H1 (cell line): ENCODE results near the gene POLR3A. TPM values are rescaled to one million over a fixed set of nuclear protein-coding genes. Genes with fewer than 3 reads are reported as not detected.

Experiments
- CTCF ChIA-PET: fragments of 300-600 bp; sonication (Branson Sonifier 250); formaldehyde crosslinking; loops from one replicate; lab custom pipeline; 2021; ENCODE audit not compliant: partially characterized antibody; lab: Charles Lee
- POLR2A ChIA-PET: fragments of 300-600 bp; sonication (Branson Sonifier 250); formaldehyde crosslinking; loops from one replicate; lab custom pipeline; 2021; ENCODE audit warnings: inconsistent platforms; ENCODE audit not compliant: partially characterized antibody; lab: Charles Lee
- DNase-seq, 2 experiments: peaks; one replicate each; pipeline versions ENCODE4 v3.0.0 to v3.0.0-alpha.2; 2010 to 2022; ENCODE audit warnings: low spot score in 2 of 2, low read depth in 1 of 2, mixed read lengths in 1 of 2
- FAIRE-seq: peaks from 2 replicates; lab custom pipeline; 2011; peaks lifted over from hg19 to GRCh38; lab: Jason Lieb, UNC
- H2AFZ ChIP-seq: 2 replicates; pipeline ENCODE4 v1.8.1; 2012; ENCODE audit warnings: low read length, inconsistent platforms
- H2AK5ac ChIP-seq: 2 replicates; pipeline ENCODE4 v1.6.1; 2013; ENCODE audit warnings: low read depth, low read length
- H2BK120ac ChIP-seq: replicated peaks from 2 replicates; pipeline ENCODE3; 2013; ENCODE audit warnings: low read depth, low read length, inconsistent platforms
- H2BK12ac ChIP-seq: 2 replicates; pipeline ENCODE4 v1.6.1; 2013; ENCODE audit warnings: low read depth, low read length
- H2BK15ac ChIP-seq: 2 replicates; pipeline ENCODE4 v1.6.1; 2013; ENCODE audit warnings: low read length
- H2BK20ac ChIP-seq: 2 replicates; pipeline ENCODE4 v1.6.1; 2013; ENCODE audit warnings: low read length
- H2BK5ac ChIP-seq: 2 replicates; pipeline ENCODE4 v1.6.1; 2013; ENCODE audit warnings: low read depth, low read length
- H3K14ac ChIP-seq: 2 replicates; pipeline ENCODE4 v1.6.1; 2013; ENCODE audit warnings: inconsistent platforms; ENCODE audit not compliant: insufficient read length
- H3K18ac ChIP-seq: 2 replicates; pipeline ENCODE4 v1.6.1; 2013; ENCODE audit warnings: low read length; ENCODE audit errors: extremely low read depth
- H3K23ac ChIP-seq: 2 replicates; pipeline ENCODE4 v1.6.1; 2013; ENCODE audit warnings: inconsistent platforms; ENCODE audit not compliant: insufficient read length
- H3K23me2 ChIP-seq: 2 replicates; pipeline ENCODE4 v1.6.1; 2013; ENCODE audit warnings: low read depth, low read length
- H3K27ac ChIP-seq: 2 replicates; pipeline ENCODE4 v1.6.1; 2011; ENCODE audit warnings: low read depth, low read length, inconsistent platforms
- H3K27me3 ChIP-seq, 4 experiments: replicated peaks in 1 of 4; 1 replicate in 1 of 4; 2 replicates in 3 of 4; pipeline versions ENCODE4 v1.6.1 to v1.8.1; 2011 to 2013; ENCODE audit warnings: low read length in 3 of 4, mild to moderate bottlenecking in 3 of 4, inconsistent platforms in 2 of 4, mixed read lengths in 2 of 4, moderate library complexity in 1 of 4; ENCODE audit not compliant: control insufficient read depth in 3 of 4, insufficient read depth in 3 of 4; ENCODE audit errors: extremely low read depth in 1 of 4
- H3K36me3 ChIP-seq, 4 experiments: 2 replicates each; pipeline versions ENCODE4 v1.6.1 to v1.8.1; 2011 to 2013; ENCODE audit warnings: mild to moderate bottlenecking in 4 of 4, low read length in 3 of 4, moderate library complexity in 2 of 4, control low read depth in 1 of 4, inconsistent platforms in 1 of 4; ENCODE audit not compliant: insufficient read depth in 4 of 4, control insufficient read depth in 2 of 4
- H3K4ac ChIP-seq: replicated peaks from 2 replicates; pipeline ENCODE3; 2013; ENCODE audit warnings: low read length, low read depth, mixed read lengths, inconsistent platforms; ENCODE audit not compliant: insufficient read length
- H3K4me1 ChIP-seq, 4 experiments: replicated peaks in 1 of 4; 1 replicate in 1 of 4; 2 replicates in 3 of 4; pipeline versions ENCODE4 v1.6.1 to v1.8.1; 2011 to 2013; ENCODE audit warnings: low read length in 3 of 4, inconsistent platforms in 2 of 4, mixed read lengths in 1 of 4; ENCODE audit not compliant: insufficient read depth in 4 of 4, control insufficient read depth in 3 of 4
- H3K4me2 ChIP-seq, 2 experiments: 2 replicates each; pipeline versions ENCODE4 v1.6.1 to v1.8.1; 2011 to 2013; ENCODE audit warnings: low read depth in 2 of 2, low read length in 2 of 2, control low read depth in 1 of 2, inconsistent platforms in 1 of 2, mild to moderate bottlenecking in 1 of 2; ENCODE audit not compliant: insufficient read depth in 1 of 2
- H3K4me3 ChIP-seq, 4 experiments: fragments of 200-600, 300-600 bp in 1 of 4; sonication (generic), shearing (Covaris generic), sonication (Bioruptor Twin) in 1 of 4; 2 replicates each; pipeline versions ENCODE4 v1.5.1 to v1.8.1; 2011 to 2016; ENCODE audit warnings: low read length in 4 of 4, low read depth in 3 of 4, control low read depth in 2 of 4, inconsistent platforms in 2 of 4, mild to moderate bottlenecking in 2 of 4, mixed read lengths in 1 of 4, moderate library complexity in 1 of 4; ENCODE audit not compliant: insufficient read depth in 2 of 4; ENCODE audit errors: extremely low read depth in 1 of 4
- H3K56ac ChIP-seq: replicated peaks from 2 replicates; pipeline ENCODE3; 2013; ENCODE audit warnings: low read depth, mild to moderate bottlenecking, mixed read lengths, low read length, inconsistent platforms; ENCODE audit not compliant: insufficient read length
- H3K79me1 ChIP-seq: 2 replicates; pipeline ENCODE4 v1.6.1; 2013; ENCODE audit warnings: low read depth, low read length, control low read depth
- H3K79me2 ChIP-seq, 2 experiments: 2 replicates each; pipeline versions ENCODE4 v1.6.1 to v1.8.1; 2012 to 2013; ENCODE audit warnings: low read length in 2 of 2, mild to moderate bottlenecking in 2 of 2, inconsistent platforms in 1 of 2; ENCODE audit not compliant: insufficient read depth in 2 of 2, control insufficient read depth in 1 of 2
- H3K9ac ChIP-seq, 4 experiments: replicated peaks in 1 of 4; 1 replicate in 1 of 4; 2 replicates in 3 of 4; pipeline versions ENCODE4 v1.6.1 to v1.8.1; 2011 to 2013; ENCODE audit warnings: low read depth in 3 of 4, low read length in 3 of 4, control low read depth in 2 of 4, mild to moderate bottlenecking in 2 of 4, moderate library complexity in 2 of 4, inconsistent platforms in 1 of 4; ENCODE audit errors: extremely low read depth in 1 of 4
- H3K9me3 ChIP-seq, 2 experiments: 2 replicates each; pipeline versions ENCODE4 v1.6.1 to v1.8.1; 2012 to 2013; ENCODE audit warnings: mild to moderate bottlenecking in 2 of 2, moderate library complexity in 2 of 2, control low read depth in 1 of 2, inconsistent platforms in 1 of 2, low read depth in 1 of 2, low read length in 1 of 2, mixed read lengths in 1 of 2; ENCODE audit not compliant: insufficient read depth in 2 of 2
- H4K20me1 ChIP-seq, 2 experiments: replicated peaks in 1 of 2; 2 replicates each; pipeline versions ENCODE3 to v1.8.1; 2011 to 2013; ENCODE audit warnings: inconsistent platforms in 2 of 2, low read length in 2 of 2, mild to moderate bottlenecking in 1 of 2; ENCODE audit not compliant: insufficient read depth in 2 of 2, control insufficient read depth in 1 of 2
- H4K5ac ChIP-seq: 2 replicates; pipeline ENCODE4 v1.6.1; 2013; ENCODE audit warnings: low read length, low read depth, mixed read lengths, inconsistent platforms; ENCODE audit not compliant: insufficient read length
- H4K8ac ChIP-seq: 2 replicates; pipeline ENCODE4 v1.8.0; 2013; ENCODE audit warnings: mild to moderate bottlenecking, moderate library complexity, low read length, inconsistent platforms; ENCODE audit not compliant: insufficient read depth; ENCODE audit errors: extremely low read depth
- H4K91ac ChIP-seq: replicated peaks from 2 replicates; pipeline ENCODE3; 2013; ENCODE audit warnings: low read length, mixed read lengths, inconsistent platforms; ENCODE audit not compliant: insufficient read length
- WGBS, 2 experiments: shearing (Covaris generic) in 1 of 2; methylation state at CpG; one replicate each; pipeline versions ENCODE4 v1.1.6 to v1.1.7; 2013 to 2015; ENCODE audit warnings: low lambda C conversion rate in 2 of 2, mixed read lengths in 2 of 2, inconsistent platforms in 1 of 2, low coverage in 1 of 2, missing lambda C conversion rate in 1 of 2; ENCODE audit not compliant: insufficient replicate concordance in 2 of 2, insufficient coverage in 1 of 2, insufficient read length in 1 of 2; ENCODE audit errors: extremely low coverage in 1 of 2, missing lambda C conversion rate in 1 of 2; 5-methylcytosine and 5-hydroxymethylcytosine counted together
- polyA plus RNA-seq, 7 experiments: library from polyadenylated mRNA; depleted of rRNA in 3 of 7; stranded (reverse) in 5 of 7; unstranded in 2 of 7; fragments of >200 nt in 5 of 7; fragments of 200-250 nt in 2 of 7; gene quantifications; 1 replicate in 5 of 7; 2 replicates in 1 of 7; 4 replicates in 1 of 7; pipeline versions ENCODE4 v1.2.1 to v1.2.3, GENCODE V29; 2011 to 2013; ENCODE audit warnings: missing spikeins in 2 of 7, mixed read lengths in 2 of 7
- total RNA-seq: library from RNA; stranded (reverse); fragmentation: NEBNext Ultra II Directional; extraction: Animal tissue kit (Norgen Biotek cat#: 25700); gene quantifications from 2 replicates; pipeline ENCODE4 v1.2.1, GENCODE V29; 2021

Gene POLR3A
- total and polyA plus RNA-seq, 2 of the 8 experiments (the other 6 are each of a cell fraction or from before 2014, with no cell fraction given), result 11.3 to 38.6 TPM

GRCh38 chr10:77979221-77979620, 50.1 kb downstream of the POLR3A start:
- no peaks in the 10 kb centered on the region for H3K23me2 ChIP-seq
- H3K4me3 ChIP-seq, result no peak overlapping the region
- no peaks in the 10 kb centered on the region for H3K79me2 ChIP-seq
- H3K79me1 ChIP-seq, result no peaks in the 10 kb centered on the region; the same call in 1 of the 2 replicates
- H2BK120ac ChIP-seq, result no peak overlapping the region
- no peak overlapping the region for H3K4me2 ChIP-seq
- FAIRE-seq, result no peak
- no peak overlapping the region for H3K9ac ChIP-seq
- H4K91ac ChIP-seq, result no peak overlapping the region
- H3K4me1 ChIP-seq, result no peaks in the 10 kb centered on the region; a peak in 1 of 7 replicates
- 85% methylated on average over 10 of the region's 10 CpGs; no CpG with 5 or more reads in 1 of the 2 experiments for WGBS, 2 experiments
- H2BK20ac ChIP-seq, result no peak overlapping the region
- H2AFZ ChIP-seq, result no peak overlapping the region
- H4K5ac ChIP-seq, result no peak overlapping the region
- peaks cover 42 to 72% (median 62%) of the 10 kb centered on the region in 4 experiments for H3K36me3 ChIP-seq
- H3K27ac ChIP-seq, result no peak overlapping the region
- no peak overlapping the region for H2BK5ac ChIP-seq
- H4K8ac ChIP-seq, result no peak overlapping the region
- H2AK5ac ChIP-seq, result no peak overlapping the region
- CTCF ChIA-PET, result interaction anchor here (0.9 to 1.2 kb wide), 2 partner anchors 67 to 70 kb away, joined by 3 to 6 read pairs; no protein-coding TSS in a partner anchor
- H3K56ac ChIP-seq, result no peak overlapping the region
- H3K23ac ChIP-seq, result no peak overlapping the region
- peaks cover 0 to 2% of the 10 kb centered on the region in 2 experiments for H4K20me1 ChIP-seq
- H3K27me3 ChIP-seq, result no peaks in the 10 kb centered on the region
- H3K4ac ChIP-seq, result no peak overlapping the region
- no peak overlapping the region for H2BK15ac ChIP-seq
- no peak overlapping the region for H2BK12ac ChIP-seq
- DNase-seq, result no peak
- H3K14ac ChIP-seq, result no peak overlapping the region
- POLR2A ChIA-PET, result no interaction called here
- H3K9me3 ChIP-seq, result no peaks in the 10 kb centered on the region
- H3K18ac ChIP-seq, result no peak overlapping the region
